A673 (cell line): Measurements from ENCODE around the gene CTIF.

Source experiments
- CTCF ChIP-seq: fragments of 300-800, 200-600 bp; sonication (generic); conservative IDR thresholded peaks from 2 replicates; pipeline ENCODE4 v1.5.1; 2017; ENCODE audit warnings: low read depth, mild to moderate bottlenecking, antibody characterized with exemption, low read length, moderate library complexity, mixed read lengths
- EZH2 ChIP-seq: fragments of 200-600 bp; sonication (generic); IDR thresholded peaks from 2 replicates; pipeline ENCODE4 v1.6.1; 2017; ENCODE audit warnings: borderline replicate concordance, low read depth, mild to moderate bottlenecking, mixed read lengths, antibody characterized with exemption, low read length; ENCODE audit not compliant: poor library complexity, severe bottlenecking

GRCh38 chr18:48749768-48750167 is 210.9 kb downstream of the CTIF start:
- TF ChIP-seq CTCF (no peak), EZH2 (no peak)
